ENCODE results near the gene TULP4. TPM values are rescaled to one million over a fixed set of nuclear protein-coding genes. Genes with fewer than 3 reads are reported as not detected.

The TULP4 gene
- total RNA-seq, 1 experiment from 2014 or later = 64.6 TPM

DNA sequence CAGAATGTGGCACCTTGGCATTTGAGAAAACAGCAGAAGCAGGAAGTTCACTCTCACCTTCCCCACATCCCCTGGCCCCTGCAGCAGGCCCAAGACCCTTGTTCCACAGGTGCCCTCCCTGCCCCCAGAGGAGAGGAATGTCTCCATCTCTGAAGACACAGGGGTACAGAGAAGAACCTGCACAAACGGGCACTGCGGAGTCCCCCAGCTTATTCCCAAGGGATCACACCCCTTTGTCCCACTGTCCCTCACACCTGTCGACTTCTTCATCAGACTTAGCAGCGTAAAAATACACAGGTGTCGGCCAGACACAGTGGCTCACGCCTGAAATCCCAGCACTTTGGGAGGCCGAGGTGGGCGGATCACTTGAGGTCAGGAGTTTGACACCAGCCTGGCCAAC is 204.8 kb downstream of the TULP4 start:
- Histone ChIP-seq H2AFZ (ENCODE audit: low read length) (no peak overlapping the region), H3K9ac (ENCODE audit: extremely low read depth, insufficient read length, low read length) (no peak overlapping the region), H2BK12ac (ENCODE audit: insufficient read length, low read depth, low read length) (no peak overlapping the region), H3K56ac (ENCODE audit: insufficient read length, low read depth, low read length) (no peak overlapping the region), H2BK20ac (ENCODE audit: low read depth, low read length, poor library complexity, severe bottlenecking) (no peak overlapping the region), H2BK15ac (ENCODE audit: low read depth, low read length) (no peak overlapping the region), H4K5ac (ENCODE audit: insufficient read length, low read depth, low read length) (no peak overlapping the region), H3K18ac (ENCODE audit: insufficient read length, low read depth, low read length) (no peak overlapping the region), H3K9me3 (ENCODE audit: control insufficient read depth, low read depth, low read length) (no peaks in the 10 kb centered on the region), H3T11ph (ENCODE audit: low read length) (no peak overlapping the region), H3K14ac (ENCODE audit: insufficient read depth, low read length) (no peak overlapping the region), H4K20me1 (ENCODE audit: control insufficient read depth, insufficient read depth, insufficient read length) (no peaks in the 10 kb centered on the region), H3K79me1 (ENCODE audit: insufficient read depth, low read depth, low read length, poor library complexity, severe bottlenecking) (no peaks in the 10 kb centered on the region), H3K27me3 (ENCODE audit: insufficient read depth, low read length) (no peaks in the 10 kb centered on the region), H2AK5ac (ENCODE audit: insufficient read length, low read length) (no peak overlapping the region), H2BK120ac (ENCODE audit: low read depth, low read length, poor library complexity, severe bottlenecking) (no peak overlapping the region), H3K23me2 (ENCODE audit: insufficient read length, low read depth, low read length, poor library complexity, severe bottlenecking) (no peaks in the 10 kb centered on the region), H3K4me1 (ENCODE audit: insufficient read depth, low read length) (no peaks in the 10 kb centered on the region), H2BK5ac (ENCODE audit: insufficient read length, low read length) (no peak overlapping the region), H4K91ac (ENCODE audit: insufficient read length, low read depth, low read length) (no peak overlapping the region), H3K23ac (ENCODE audit: insufficient read length, low read depth, low read length) (no peak overlapping the region), H3K79me2 (ENCODE audit: insufficient read depth, low read length) (no peaks in the 10 kb centered on the region), H4K8ac (replicated peaks; ENCODE audit: insufficient read length, low read depth, low read length) (no peak overlapping the region), H3K4ac (ENCODE audit: low read depth, low read length) (no peak overlapping the region), H3K4me2 (ENCODE audit: insufficient read depth, insufficient read length, low read length) (no peak overlapping the region), H3K27ac (ENCODE audit: insufficient read length, low read depth, low read length) (no peak overlapping the region)
- H3K27ac Mint-ChIP-seq = no peak overlapping the region; a peak in 1 of 7 replicates
- no peaks in the 10 kb centered on the region for H3K9me3 Mint-ChIP-seq
- TF ChIP-seq, protein P1, sequence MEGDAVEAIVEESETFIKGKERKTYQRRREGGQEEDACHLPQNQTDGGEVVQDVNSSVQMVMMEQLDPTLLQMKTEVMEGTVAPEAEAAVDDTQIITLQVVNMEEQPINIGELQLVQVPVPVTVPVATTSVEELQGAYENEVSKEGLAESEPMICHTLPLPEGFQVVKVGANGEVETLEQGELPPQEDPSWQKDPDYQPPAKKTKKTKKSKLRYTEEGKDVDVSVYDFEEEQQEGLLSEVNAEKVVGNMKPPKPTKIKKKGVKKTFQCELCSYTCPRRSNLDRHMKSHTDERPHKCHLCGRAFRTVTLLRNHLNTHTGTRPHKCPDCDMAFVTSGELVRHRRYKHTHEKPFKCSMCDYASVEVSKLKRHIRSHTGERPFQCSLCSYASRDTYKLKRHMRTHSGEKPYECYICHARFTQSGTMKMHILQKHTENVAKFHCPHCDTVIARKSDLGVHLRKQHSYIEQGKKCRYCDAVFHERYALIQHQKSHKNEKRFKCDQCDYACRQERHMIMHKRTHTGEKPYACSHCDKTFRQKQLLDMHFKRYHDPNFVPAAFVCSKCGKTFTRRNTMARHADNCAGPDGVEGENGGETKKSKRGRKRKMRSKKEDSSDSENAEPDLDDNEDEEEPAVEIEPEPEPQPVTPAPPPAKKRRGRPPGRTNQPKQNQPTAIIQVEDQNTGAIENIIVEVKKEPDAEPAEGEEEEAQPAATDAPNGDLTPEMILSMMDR (conservative IDR thresholded peaks at IDR 0.05) = no peak
- no peaks in the 10 kb centered on the region; a peak in 1 of 7 replicates for H3K36me3 Mint-ChIP-seq (ENCODE audit: insufficient read depth in 1 of 3, low read depth in 3 of 3)
- no peak overlapping the region for H3K4me3 Mint-ChIP-seq
- no peaks in the 10 kb centered on the region; the same call in 1 of the 2 replicates for H3K27me3 Mint-ChIP-seq (ENCODE audit: low read depth)
- no CpG with 5 or more reads among the region's 8 CpGs for WGBS (ENCODE audit: extremely low coverage, insufficient read length, low lambda C conversion rate)
- no peak for DNase-seq
- H3K4me1 Mint-ChIP-seq = peaks cover 13 to 15% of the 10 kb centered on the region in 2 experiments

Measured in H9 (cell line).